HepG2 (cell line): ENCODE measurements around the gene AKNA. TPM values are rescaled to one million over a fixed set of nuclear protein-coding genes. Genes with fewer than 3 reads are reported as not detected.

ENCODE experiments used
- ATF6 ChIP-seq: sonication (generic); formaldehyde crosslinking; conservative IDR thresholded peaks from 2 replicates; pipeline ENCODE4 v1.4.0; 2020; ENCODE audit warnings: missing genetic modification reagents
- FOXO1 ChIP-seq: sonication (generic); formaldehyde crosslinking; IDR thresholded peaks from 2 replicates; pipeline ENCODE4 v1.4.0; 2020; ENCODE audit warnings: missing genetic modification reagents
- HMGXB4 ChIP-seq, 2 experiments: sonication (generic) in 1 of 2; formaldehyde crosslinking in 1 of 2; IDR thresholded peaks; 2 replicates each; pipeline versions ENCODE4 v1.4.0 to v1.6.1; 2018 to 2020; ENCODE audit warnings: missing genetic modification reagents in 2 of 2, borderline replicate concordance in 1 of 2, low read depth in 1 of 2, mild to moderate bottlenecking in 1 of 2, missing biosample characterization in 1 of 2
- KAT2B ChIP-seq: fragments of 150-350 bp; IDR thresholded peaks from 2 replicates; pipeline ENCODE4 v1.6.1; 2014; ENCODE audit warnings: low read depth, low read length, borderline replicate concordance
- RARA ChIP-seq: IDR thresholded peaks from 2 replicates; pipeline ENCODE4 v1.6.1; 2016; ENCODE audit warnings: missing genetic modification reagents, missing compliant biosample characterization
- RBM39 ChIP-seq: fragments of 200-400 bp; formaldehyde crosslinking; IDR thresholded peaks from one replicate; pipeline ENCODE4 v1.6.1; 2018; ENCODE audit warnings: antibody characterized with exemption, mild to moderate bottlenecking, low read depth, low read length; ENCODE audit not compliant: poor library complexity, severe bottlenecking
- SIX4 ChIP-seq: sonication (generic); formaldehyde crosslinking; IDR thresholded peaks from 2 replicates; pipeline ENCODE4 v1.4.0; 2020; ENCODE audit warnings: missing genetic modification reagents
- SYNCRIP ChIP-seq: fragments of 200-400 bp; formaldehyde crosslinking; IDR thresholded peaks from 2 replicates; pipeline ENCODE4 v1.6.1; 2018; ENCODE audit warnings: mild to moderate bottlenecking, low read depth, low read length; ENCODE audit not compliant: insufficient read depth
- TBP ChIP-seq: sonication (generic); formaldehyde crosslinking; IDR thresholded peaks from 2 replicates; pipeline ENCODE4 v1.5.0; 2020; ENCODE audit warnings: missing genetic modification reagents
- ZBTB20 ChIP-seq: sonication (generic); formaldehyde crosslinking; IDR thresholded peaks from 2 replicates; pipeline ENCODE4 v1.8.1; 2023; ENCODE audit warnings: missing genetic modification reagents, low read depth, mild to moderate bottlenecking, borderline replicate concordance
- ZNF124 ChIP-seq: sonication (generic); formaldehyde crosslinking; IDR thresholded peaks from 2 replicates; pipeline ENCODE4 v1.4.0; 2020; ENCODE audit warnings: missing genetic modification reagents
- ZNF256 ChIP-seq: sonication (generic); formaldehyde crosslinking; conservative IDR thresholded peaks from 2 replicates; pipeline ENCODE4 v1.4.0; 2020; ENCODE audit warnings: missing genetic modification reagents
- ZNF281 ChIP-seq: sonication (generic); formaldehyde crosslinking; IDR thresholded peaks from 2 replicates; pipeline ENCODE4 v1.4.0; 2020; ENCODE audit warnings: missing genetic modification reagents, borderline replicate concordance
- ZNF432 ChIP-seq: sonication (generic); formaldehyde crosslinking; IDR thresholded peaks from 2 replicates; pipeline ENCODE4 v1.5.0; 2020; ENCODE audit warnings: missing genetic modification reagents, mild to moderate bottlenecking, borderline replicate concordance
- ZNF501 ChIP-seq: sonication (generic); formaldehyde crosslinking; IDR thresholded peaks from 2 replicates; pipeline ENCODE4 v1.5.1; 2020; ENCODE audit warnings: mild to moderate bottlenecking, moderate library complexity, missing genetic modification reagents
- ZNF512 ChIP-seq: sonication (generic); formaldehyde crosslinking; IDR thresholded peaks from 2 replicates; pipeline ENCODE4 v1.4.0; 2020; ENCODE audit warnings: mild to moderate bottlenecking, missing genetic modification reagents
- ZNF552 ChIP-seq: sonication (generic); formaldehyde crosslinking; IDR thresholded peaks from 2 replicates; pipeline ENCODE4 v1.9.0; 2022; ENCODE audit warnings: missing genetic modification reagents, mild to moderate bottlenecking, borderline replicate concordance
- ZNF605 ChIP-seq: sonication (generic); formaldehyde crosslinking; IDR thresholded peaks from 2 replicates; pipeline ENCODE4 v1.8.0; 2022; ENCODE audit warnings: mild to moderate bottlenecking, missing genetic modification reagents
- ZNF639 ChIP-seq: conservative IDR thresholded peaks from 2 replicates; pipeline ENCODE4 v1.6.1; 2018; ENCODE audit warnings: missing genetic modification reagents
- polyA plus RNA-seq, 8 experiments: library from polyadenylated mRNA; depleted of rRNA in 3 of 8; stranded (reverse) in 7 of 8; unstranded in 1 of 8; fragments of >200 nt; fragmentation: Illumina TruSeq in 4 of 8; extraction: Trizol in 4 of 8; gene quantifications; 2 replicates each; pipeline versions ENCODE4 v1.2.1 to v1.2.3, GENCODE V29; 2011 to 2016; ENCODE audit warnings: low read depth in 4 of 8, missing spikeins in 1 of 8, mixed read lengths in 1 of 8; ENCODE audit not compliant: insufficient read depth in 1 of 8
- total RNA-seq, 5 experiments: library from RNA; depleted of rRNA; stranded (reverse); fragments of >200 nt; fragmentation: Illumina TruSeq; extraction: Trizol; gene quantifications; 2 replicates each; pipeline ENCODE4 v1.2.3, GENCODE V29; 2016; ENCODE audit warnings: low read depth in 1 of 5

Gene AKNA
- total and polyA plus RNA-seq, 2 of the 13 experiments (the other 11 are each of a cell fraction or from before 2014, with no cell fraction given): 3.0 to 3.1 TPM

GRCh38 chr9:114397848-114398605 lies 10.2 kb upstream of the AKNA start (continued):
- TF ChIP-seq ZNF256 (CRISPR knock-in tag) (no peak), ATF6 (no peak), ZNF281 (no peak), HMGXB4 (CRISPR knock-in tag; IDR thresholded peaks at IDR 0.05; ENCODE audit: borderline replicate concordance in 1 of 2, low read depth in 1 of 2) (0 out of 4 replicates have a peak, but pooled peaks of 1 of the 2 experiments have one; percentile 15), SIX4 (CRISPR knock-in tag) (no peak), SYNCRIP (no peak), ZNF605 (CRISPR knock-in tag) (no peak), KAT2B (no peak), ZNF501 (CRISPR knock-in tag) (no peak), ZNF552 (CRISPR knock-in tag) (no peak), ZNF124 (CRISPR knock-in tag) (0 out of 2 replicates have a peak, but pooled peaks have one; percentile 39), ZNF512 (CRISPR knock-in tag) (no peak), RBM39 (no peak), ZNF432 (CRISPR knock-in tag) (no peak), ZBTB20 (CRISPR knock-in tag) (no peak), TBP (CRISPR knock-in tag) (no peak), RARA (CRISPR knock-in tag) (no peak), FOXO1 (CRISPR knock-in tag) (peak; percentile 6; the same call in 1 of the 2 replicates), ZNF639 (CRISPR knock-in tag) (no peak)
